Measurements from ENCODE around the gene USP28.

GRCh38 chr11:113760241-113760640 lies 115.1 kb downstream of the USP28 start:
- TF ChIP-seq POLR2AphosphoS5 (IDR thresholded peaks at IDR 0.05; ENCODE audit: insufficient read depth in 1 of 2, low read depth in 1 of 2), result no peak
- no peak for TF ChIP-seq CTCF (IDR thresholded peaks at IDR 0.05)
- no peak for TF ChIP-seq POLR2A (IDR thresholded peaks at IDR 0.05)

Data from vagina (tissue), 2 donors.